Kidney tubule cell (primary cell): ENCODE measurements around the gene MAP1LC3B2.

Experiments used
- DNase-seq: peaks from one replicate; pipeline ENCODE4 v3.0.0-alpha.2; 2018; ENCODE audit warnings: low spot score

MAP1LC3B2 gene

DNA sequence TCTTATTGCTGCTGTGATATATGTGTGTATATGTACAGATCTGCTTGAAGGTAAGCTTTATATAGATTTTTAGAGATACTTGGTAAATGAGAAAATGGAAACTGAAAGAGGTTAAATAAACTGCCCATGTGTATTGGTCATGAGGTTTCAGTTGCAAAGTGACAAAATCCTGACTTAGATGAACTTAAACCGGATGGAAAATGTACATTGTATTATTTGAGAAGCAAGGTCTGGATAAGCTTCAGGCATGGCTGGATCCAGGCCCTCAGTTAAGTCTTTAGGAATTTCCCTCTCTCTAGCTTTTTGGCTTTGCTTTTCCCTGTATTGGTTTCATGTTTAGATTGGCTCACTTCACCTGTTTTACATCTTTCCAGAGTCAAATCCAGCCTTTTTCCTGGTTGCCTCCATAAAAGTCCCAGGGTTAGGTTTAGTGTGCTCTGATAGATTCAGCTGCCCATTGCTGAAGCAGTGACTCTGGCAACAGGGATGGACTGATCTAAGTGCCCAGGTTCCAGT lies 21.0 kb upstream of the MAP1LC3B2 start:
- peak; percentile 53 for DNase-seq

DNA sequence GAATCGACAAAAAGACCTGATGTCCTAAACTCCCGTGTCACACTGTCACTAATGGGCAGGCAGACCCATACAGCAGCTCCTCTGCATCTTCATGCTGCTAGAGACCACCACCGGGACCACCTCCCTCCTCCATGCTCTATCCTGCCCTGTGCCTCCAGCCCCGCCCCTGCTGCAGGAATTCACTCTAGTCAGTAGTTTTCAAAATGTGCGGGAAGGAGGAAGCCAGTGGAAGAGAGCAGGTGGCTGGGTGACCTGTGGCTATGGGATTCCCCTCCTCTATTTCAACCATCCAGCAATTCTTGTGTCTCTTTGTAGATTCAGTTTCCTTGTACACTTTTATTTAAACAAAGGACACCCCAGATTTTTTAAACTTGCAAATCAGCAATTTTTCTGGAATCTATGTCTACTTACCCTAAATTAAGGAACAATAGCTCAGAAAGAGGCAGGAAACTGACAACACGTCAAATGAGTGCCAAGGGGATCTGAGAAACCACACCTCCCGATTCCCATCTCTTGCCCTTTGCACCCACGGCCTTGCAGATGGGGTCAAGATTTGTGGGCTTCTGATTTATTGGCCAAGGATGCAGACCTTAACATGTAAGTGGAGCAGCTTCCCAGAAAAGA lies 20.4 kb upstream of the MAP1LC3B2 start:
- DNase-seq: peak; percentile 26

GRCh38 chr12:116539361-116539771 lies 19.8 kb upstream of the MAP1LC3B2 start:
- DNase-seq: peak; percentile 64

DNA sequence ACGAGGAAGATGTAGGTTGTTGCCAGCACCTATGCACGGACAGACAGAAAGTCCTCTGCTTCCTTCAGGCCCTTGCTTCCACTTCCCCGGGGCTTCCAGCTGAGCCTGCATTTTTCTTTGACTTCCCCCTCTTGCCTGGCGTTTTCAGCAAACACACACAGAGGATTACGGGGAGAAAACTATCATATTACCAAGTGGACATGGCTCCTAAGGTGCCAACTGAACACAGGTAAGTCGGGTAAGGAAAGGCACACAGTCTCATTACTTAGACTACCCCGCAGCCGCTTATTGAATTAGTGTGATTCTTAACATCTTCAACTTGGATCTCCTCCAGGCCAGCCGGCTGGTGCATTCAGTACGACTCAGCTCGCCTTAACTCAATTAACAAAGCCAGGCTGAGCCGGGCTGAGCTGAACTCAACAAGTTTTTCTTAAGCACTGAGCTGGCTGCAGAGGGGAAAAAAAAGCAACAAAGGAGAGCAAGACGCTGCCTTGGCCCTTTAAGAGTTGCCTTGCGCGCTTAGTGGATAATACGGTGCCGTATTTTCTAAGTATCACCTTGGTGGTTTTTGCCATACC lies 19.2 kb upstream of the MAP1LC3B2 start:
- DNase-seq: peak; percentile 66

DNA sequence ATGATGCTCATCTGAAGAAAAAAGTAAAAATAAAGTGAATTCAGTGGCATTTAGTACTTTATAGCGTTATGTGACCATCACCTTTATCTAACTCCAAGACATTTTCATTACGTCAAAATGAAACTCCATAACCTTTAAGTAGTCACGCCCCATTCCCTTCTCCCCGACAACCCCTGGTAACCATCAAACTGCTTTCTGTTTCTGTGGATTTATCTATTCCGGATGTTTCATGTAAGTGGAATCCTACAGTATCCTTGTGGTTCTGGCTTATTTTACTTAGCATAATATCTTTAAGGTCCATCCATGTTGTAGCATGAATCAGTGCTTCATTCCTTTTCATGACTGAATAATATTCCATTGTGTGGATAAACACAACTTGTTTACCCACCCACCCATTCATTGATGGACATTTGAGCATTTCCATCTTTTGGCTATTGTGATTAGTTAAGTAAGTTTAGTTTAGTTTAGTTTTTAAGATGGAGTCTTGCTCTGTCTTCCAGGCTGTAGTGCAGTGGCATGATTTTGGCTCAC lies 18.5 kb upstream of the MAP1LC3B2 start:
- DNase-seq: peak; percentile 43

DNA sequence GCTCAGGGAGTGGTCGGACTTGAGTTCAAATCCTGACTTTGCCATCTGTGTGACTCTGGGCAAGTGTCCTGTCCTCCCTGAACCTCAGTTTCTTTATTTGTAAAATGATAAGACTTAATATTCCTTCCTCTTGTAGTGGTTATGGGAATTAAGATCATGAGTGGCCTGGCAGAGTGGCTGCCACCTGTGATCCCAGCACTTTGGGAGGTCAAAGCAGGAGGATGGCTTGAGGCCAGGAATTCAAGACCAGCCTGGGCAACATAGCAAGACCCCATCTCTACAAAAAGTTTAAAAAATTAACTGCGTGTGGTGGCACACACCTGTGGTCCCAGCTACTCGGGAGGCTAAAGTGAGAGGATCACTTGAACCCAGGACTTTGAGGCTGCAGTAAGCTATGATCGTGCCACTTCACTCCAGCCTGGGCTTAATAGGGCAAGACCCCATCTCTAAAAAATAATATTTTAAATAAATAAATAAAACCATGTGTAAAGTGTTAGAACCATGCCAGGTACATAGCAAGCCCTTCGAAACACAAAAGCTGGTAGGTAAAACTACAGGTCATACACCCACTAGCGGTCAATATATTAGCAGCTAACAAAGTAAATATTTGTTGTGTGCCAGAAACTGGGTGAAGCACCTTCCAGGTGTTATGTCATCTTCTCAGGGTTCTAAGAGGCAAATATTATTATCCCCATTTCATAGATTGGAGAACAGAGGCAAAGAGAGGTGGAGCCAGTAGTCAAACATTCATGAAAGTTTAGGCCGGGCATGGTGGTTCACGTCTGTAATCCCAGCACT lies 17.4 kb upstream of the MAP1LC3B2 start:
- no peak for DNase-seq

DNA sequence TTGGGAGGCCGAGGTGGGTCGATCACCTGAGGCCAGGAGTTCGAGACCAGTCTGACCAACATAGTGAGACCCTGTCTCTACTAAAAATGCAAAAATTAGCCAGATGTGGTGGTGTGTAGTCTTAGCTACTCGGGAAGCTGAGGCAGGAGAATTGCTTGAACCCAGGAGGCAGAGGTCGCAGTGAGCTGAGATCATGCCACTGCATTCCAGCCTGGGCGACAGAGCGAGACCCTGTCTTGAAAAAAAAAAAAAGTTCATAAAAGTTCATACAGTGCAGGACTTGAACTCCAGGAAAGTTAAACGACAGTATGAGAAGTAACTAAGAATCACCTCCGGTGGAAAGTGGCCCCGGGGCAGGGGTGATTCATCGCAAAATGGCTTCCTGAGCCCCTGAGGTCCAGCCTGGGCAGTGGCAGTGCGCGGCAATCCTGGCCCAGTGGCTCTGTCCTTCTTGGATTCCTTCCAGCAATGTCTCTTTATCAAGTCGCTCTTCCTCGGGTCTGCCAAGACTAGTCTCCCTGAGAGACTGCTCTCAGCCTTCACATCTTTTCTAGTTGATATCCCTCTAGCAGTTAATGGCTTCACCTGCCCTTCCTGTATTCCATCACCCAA lies 16.7 kb upstream of the MAP1LC3B2 start:
- peak; percentile 65 for DNase-seq

- DNase-seq: no peak
Observed at GRCh38 chr12:116544656-116545055, 14.5 kb upstream of the MAP1LC3B2 start.

DNA sequence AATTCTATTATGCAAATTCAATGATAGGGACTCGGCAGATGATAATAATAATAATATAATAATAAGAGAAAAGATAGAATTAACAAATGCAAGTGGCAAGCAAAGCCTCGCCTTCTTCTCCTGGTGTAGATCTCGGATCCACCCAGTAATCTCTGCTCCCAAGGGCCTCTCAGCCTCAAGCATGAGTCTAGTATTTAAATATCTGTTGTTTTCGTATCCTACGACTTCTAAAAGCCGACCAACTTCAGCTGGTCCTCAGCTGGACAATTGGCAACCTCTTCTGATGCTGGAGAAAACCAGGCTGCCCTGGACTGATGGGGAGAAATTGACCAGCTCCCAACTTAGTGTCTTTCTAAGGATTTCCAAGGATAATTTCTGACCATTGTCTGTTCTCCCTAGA lies 14.0 kb upstream of the MAP1LC3B2 start:
- no peak for DNase-seq

GRCh38 chr12:116545936-116546335 lies 13.2 kb upstream of the MAP1LC3B2 start:
- DNase-seq: no peak

GRCh38 chr12:116547955-116548501 lies 11.2 kb upstream of the MAP1LC3B2 start:
- DNase-seq: peak; percentile 96

DNA sequence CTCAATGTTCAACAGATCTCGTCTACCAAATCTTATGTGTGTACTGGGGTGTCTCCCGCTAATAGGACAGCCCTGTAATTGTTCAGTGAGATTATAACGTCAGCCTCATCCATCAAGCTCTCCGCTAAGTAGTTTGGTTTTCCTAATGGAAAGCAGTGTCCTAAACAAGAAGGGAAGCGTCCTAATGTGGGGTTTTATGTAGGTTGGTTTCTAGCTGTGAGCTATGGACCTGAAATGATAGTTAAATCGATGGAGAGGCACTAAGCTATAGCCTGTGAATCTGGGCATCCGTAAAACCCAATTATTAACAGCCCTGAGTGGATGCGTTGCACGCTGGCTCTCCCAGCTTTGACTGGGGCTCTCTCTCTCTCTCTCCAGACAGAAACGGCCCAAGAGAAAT lies 9.2 kb upstream of the MAP1LC3B2 start:
- no peak for DNase-seq

GRCh38 chr12:116551151-116551550 lies 8.0 kb upstream of the MAP1LC3B2 start:
- DNase-seq: no peak

DNA sequence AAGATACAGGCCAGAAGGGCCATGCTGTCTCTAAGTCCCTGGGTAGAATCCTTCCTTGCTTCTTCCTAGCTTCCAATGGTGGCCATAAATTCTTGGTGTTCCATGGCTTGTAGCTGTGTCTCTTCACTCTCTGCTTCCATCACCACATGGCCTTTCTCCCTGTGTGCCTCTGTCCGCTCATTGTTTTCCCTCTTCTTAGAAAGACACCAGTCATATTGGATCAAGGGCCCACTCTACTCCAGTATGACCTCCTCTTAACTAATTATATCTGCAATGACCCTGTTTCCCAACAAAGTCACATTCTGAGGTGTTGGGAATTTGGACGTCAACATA lies 7.6 kb upstream of the MAP1LC3B2 start:
- no peak for DNase-seq

DNA sequence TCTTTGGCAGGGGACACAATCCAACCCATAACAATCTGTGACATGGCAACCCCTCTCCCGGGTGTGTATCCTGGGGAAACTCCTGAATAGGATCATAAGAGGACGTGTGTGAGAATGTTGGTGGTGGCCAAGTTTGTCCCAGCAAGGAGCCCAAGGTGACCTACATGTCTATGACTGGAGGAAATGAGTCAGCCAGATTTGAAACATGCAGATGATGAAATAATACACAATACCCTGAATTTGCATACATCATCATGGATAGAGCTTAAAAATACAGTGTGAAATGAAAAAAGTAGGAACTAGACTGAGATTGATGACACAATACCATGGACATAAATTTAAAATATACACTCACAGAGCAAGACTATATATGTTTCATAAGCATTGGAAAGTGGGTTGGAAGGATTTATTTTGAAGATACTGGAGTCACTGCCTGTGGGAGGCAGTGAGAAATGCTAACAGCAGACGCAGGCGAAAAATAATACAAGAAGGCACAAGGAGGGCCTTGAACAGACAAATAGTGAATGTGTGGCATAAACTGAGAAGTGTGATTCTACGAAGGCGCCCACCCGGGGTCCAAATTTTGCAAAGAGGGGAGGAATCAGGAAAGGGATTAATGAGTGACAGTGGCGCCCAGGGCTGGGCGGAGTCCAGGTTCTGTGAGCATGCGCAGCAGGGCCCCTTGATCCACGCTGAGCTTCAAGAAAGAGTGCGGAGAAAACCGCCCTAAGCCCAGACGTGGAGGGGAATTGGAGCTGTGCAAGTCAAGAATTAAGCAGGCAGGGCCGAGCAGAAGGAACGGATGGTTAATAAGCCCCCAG lies 7.0 kb upstream of the MAP1LC3B2 start:
- peak; percentile 49 for DNase-seq

DNA sequence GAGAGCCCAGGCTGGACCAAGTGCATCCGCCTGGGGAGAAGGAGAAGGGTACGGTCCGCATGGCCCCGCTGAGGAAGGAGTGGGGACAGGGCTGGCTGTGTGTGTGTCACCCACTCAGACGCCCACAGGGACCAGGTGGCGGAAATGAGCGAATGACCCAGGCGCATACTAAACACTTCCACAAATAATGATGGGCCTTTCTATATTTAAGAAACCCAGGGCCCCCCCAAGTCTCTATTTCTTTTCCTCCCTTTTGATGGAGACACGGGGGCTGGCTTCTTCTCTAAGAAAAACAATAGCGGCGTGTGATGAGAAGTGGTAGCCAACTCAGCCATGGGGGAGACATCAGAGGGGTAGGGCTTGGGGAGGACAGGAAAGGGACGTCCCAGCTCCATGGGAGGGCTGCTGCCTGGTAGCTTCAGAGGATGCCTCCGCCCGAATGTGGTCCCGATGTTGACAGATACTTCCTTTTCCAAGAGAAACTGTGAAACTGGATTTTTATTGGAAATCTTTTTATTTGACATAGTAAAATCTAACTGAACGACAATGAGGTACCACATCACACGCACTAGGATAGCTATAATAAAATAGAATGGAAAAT lies 6.3 kb upstream of the MAP1LC3B2 start:
- DNase-seq: no peak

DNA sequence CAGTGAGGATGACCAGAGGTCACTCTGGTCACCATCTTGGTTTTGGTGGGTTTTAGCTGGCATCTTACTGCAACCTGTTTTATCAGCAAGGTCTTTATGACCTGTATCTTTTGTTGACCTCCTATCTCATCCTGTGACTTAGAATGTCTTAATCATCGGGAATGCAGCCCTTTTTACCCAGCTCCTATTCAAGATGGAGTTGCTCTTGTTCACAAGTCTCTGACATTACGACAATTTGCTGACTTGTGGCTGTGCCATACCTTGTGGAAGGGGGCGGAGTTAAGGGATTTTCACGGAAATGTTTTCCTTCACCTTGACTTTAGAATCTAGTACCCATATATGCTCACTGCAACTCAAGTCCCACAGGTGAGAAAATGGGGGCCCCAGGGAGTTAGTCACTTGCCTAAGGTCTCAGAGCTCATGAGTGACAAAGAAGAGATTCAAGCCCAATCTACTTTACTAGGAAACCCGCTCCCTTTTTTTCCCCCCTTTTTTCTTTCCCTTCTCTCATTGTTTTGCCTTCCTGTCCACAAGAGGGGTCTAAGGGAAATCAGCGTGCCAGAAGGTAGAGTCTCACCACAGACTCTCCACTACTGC lies 2.7 kb upstream of the MAP1LC3B2 start:
- no peak for DNase-seq

GRCh38 chr12:116556964-116557698 lies 2.0 kb upstream of the MAP1LC3B2 start:
- DNase-seq: no peak

- no peak for DNase-seq
Observed at GRCh38 chr12:116558280-116559161, 660 bp upstream of the MAP1LC3B2 start.
